ENCODE results near the gene ACTR3C. TPM values are rescaled to one million over a fixed set of nuclear protein-coding genes. Genes with fewer than 3 reads are reported as not detected.

Gene ACTR3C
- total and polyA plus RNA-seq, 2 donors (not counting 1 experiment from before 2014, with no cell fraction given): 0.09 to 0.50 TPM

DNA sequence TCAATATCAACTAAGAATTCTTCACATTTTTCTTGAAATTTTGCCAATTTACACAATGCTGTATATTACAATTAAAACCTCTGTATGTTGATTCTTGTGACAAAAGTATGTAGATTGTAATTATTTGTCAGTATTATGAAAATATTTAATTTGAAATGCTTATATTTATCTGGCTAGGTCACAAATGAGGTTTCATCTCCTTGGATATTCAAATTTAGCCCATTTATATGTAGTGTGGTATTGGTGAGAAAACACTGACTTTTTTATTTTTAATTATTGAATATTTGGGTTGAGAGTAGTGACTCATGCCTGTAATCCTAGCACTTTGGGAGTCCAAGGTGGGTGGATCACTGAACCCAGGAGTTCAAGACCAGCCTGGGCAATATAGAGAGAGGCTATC lies 21.0 kb upstream of the ACTR3C start:
- Histone ChIP-seq H3K27me3 (ENCODE audit: control insufficient read depth, insufficient read depth, low read length) (peaks cover 33% of the 10 kb centered on the region), H3K4me1 (ENCODE audit: control insufficient read depth, extremely low read depth, insufficient read depth, low read length) (peaks cover 8% of the 10 kb centered on the region), H3K79me2 (ENCODE audit: control insufficient read depth, insufficient read depth, low read length) (no peaks in the 10 kb centered on the region), H3K4me2 (ENCODE audit: extremely low read depth, insufficient read depth, low read length) (no peak overlapping the region), H3K36me3 (ENCODE audit: control insufficient read depth, insufficient read depth, low read length) (no peaks in the 10 kb centered on the region), H3K27ac (ENCODE audit: insufficient read depth, low read length) (no peak overlapping the region), H4K20me1 (ENCODE audit: control insufficient read depth, extremely low read depth, insufficient read depth, low read length) (no peaks in the 10 kb centered on the region), H3K4me3 (replicated peaks in 1 of 4; ENCODE audit: control extremely low read depth in 1 of 4, insufficient read depth in 1 of 4, low read depth in 3 of 4, low read length in 4 of 4) (no peak overlapping the region), H3K9me3 (ENCODE audit: control insufficient read depth, insufficient read depth, low read depth, low read length) (no peaks in the 10 kb centered on the region), H2AFZ (ENCODE audit: low read length) (no peak overlapping the region), H3K9ac (ENCODE audit: insufficient read depth, low read length) (no peak overlapping the region)
- DNase-seq (ENCODE audit: low read depth in 2 of 2): no peak
- TF ChIP-seq, protein P1, sequence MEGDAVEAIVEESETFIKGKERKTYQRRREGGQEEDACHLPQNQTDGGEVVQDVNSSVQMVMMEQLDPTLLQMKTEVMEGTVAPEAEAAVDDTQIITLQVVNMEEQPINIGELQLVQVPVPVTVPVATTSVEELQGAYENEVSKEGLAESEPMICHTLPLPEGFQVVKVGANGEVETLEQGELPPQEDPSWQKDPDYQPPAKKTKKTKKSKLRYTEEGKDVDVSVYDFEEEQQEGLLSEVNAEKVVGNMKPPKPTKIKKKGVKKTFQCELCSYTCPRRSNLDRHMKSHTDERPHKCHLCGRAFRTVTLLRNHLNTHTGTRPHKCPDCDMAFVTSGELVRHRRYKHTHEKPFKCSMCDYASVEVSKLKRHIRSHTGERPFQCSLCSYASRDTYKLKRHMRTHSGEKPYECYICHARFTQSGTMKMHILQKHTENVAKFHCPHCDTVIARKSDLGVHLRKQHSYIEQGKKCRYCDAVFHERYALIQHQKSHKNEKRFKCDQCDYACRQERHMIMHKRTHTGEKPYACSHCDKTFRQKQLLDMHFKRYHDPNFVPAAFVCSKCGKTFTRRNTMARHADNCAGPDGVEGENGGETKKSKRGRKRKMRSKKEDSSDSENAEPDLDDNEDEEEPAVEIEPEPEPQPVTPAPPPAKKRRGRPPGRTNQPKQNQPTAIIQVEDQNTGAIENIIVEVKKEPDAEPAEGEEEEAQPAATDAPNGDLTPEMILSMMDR (conservative IDR thresholded peaks at IDR 0.05 in 1 of 2, IDR thresholded peaks at IDR 0.05 in 1 of 2; ENCODE audit: low read depth in 1 of 2, low read length in 2 of 2): no peak
- TF ChIP-seq EZH2 (IDR thresholded peaks at IDR 0.05; ENCODE audit: low read length, missing control alignments): no peak

DNA sequence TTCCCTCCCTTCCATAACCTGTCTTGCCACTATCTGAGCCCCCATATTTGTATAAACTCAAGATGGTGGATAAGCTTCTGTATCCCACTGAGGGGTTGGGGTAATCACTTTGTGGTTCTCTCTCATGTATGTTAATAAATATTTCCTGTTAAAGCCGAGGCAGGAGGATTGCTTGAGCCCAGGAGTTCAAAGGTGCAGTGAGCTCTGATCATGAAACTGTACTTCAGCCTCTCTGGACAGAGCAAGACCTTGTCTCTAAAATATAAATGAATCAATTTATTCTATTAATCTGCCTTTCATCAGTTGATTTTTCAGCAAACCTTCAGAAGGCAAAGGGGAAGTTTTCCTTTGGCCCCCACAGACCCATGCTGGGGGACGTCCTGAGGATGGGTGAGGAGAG lies 19.9 kb upstream of the ACTR3C start:
- Histone ChIP-seq H3K27me3 (ENCODE audit: control insufficient read depth, insufficient read depth, low read length) (peaks cover 33% of the 10 kb centered on the region), H3K27ac (ENCODE audit: insufficient read depth, low read length) (no peak overlapping the region), H3K9me3 (ENCODE audit: control insufficient read depth, insufficient read depth, low read depth, low read length) (no peaks in the 10 kb centered on the region), H3K4me3 (replicated peaks in 1 of 4; ENCODE audit: control extremely low read depth in 1 of 4, insufficient read depth in 1 of 4, low read depth in 3 of 4, low read length in 4 of 4) (no peak overlapping the region), H3K36me3 (ENCODE audit: control insufficient read depth, insufficient read depth, low read length) (no peaks in the 10 kb centered on the region), H3K4me2 (ENCODE audit: extremely low read depth, insufficient read depth, low read length) (no peak overlapping the region), H3K4me1 (ENCODE audit: control insufficient read depth, extremely low read depth, insufficient read depth, low read length) (peaks cover 8% of the 10 kb centered on the region), H4K20me1 (ENCODE audit: control insufficient read depth, extremely low read depth, insufficient read depth, low read length) (no peaks in the 10 kb centered on the region), H3K9ac (ENCODE audit: insufficient read depth, low read length) (no peak overlapping the region), H3K79me2 (ENCODE audit: control insufficient read depth, insufficient read depth, low read length) (no peaks in the 10 kb centered on the region), H2AFZ (ENCODE audit: low read length) (no peak overlapping the region)
- no peak for DNase-seq (ENCODE audit: low read depth in 2 of 2)
- no peak for TF ChIP-seq EZH2 (IDR thresholded peaks at IDR 0.05; ENCODE audit: low read length, missing control alignments)
- TF ChIP-seq, protein P1 (conservative IDR thresholded peaks at IDR 0.05 in 1 of 2, IDR thresholded peaks at IDR 0.05 in 1 of 2; ENCODE audit: low read depth in 1 of 2, low read length in 2 of 2): no peak

DNA sequence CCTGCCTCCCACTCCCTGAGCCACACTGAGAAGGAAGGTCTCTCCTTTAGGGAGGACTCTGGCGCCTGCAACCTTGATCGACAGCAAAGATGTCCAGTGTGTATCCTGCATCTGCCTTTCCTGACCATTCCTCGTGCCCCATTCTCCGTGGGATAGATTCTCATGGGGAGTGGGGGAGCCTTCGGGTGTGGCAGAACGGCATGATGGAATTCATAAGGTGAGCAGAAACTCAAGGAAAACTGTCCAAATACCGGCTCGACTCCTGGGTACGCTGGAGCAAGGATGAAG lies 18.7 kb upstream of the ACTR3C start:
- no peak for TF ChIP-seq EZH2 (IDR thresholded peaks at IDR 0.05; ENCODE audit: low read length, missing control alignments)
- TF ChIP-seq, protein P1 (conservative IDR thresholded peaks at IDR 0.05 in 1 of 2, IDR thresholded peaks at IDR 0.05 in 1 of 2; ENCODE audit: low read depth in 1 of 2, low read length in 2 of 2): no peak
- Histone ChIP-seq H3K27me3 (ENCODE audit: control insufficient read depth, insufficient read depth, low read length) (peaks cover 33% of the 10 kb centered on the region), H2AFZ (ENCODE audit: low read length) (no peak overlapping the region), H4K20me1 (ENCODE audit: control insufficient read depth, extremely low read depth, insufficient read depth, low read length) (no peaks in the 10 kb centered on the region), H3K4me1 (ENCODE audit: control insufficient read depth, extremely low read depth, insufficient read depth, low read length) (peaks cover 8% of the 10 kb centered on the region), H3K4me2 (ENCODE audit: extremely low read depth, insufficient read depth, low read length) (no peak overlapping the region), H3K79me2 (ENCODE audit: control insufficient read depth, insufficient read depth, low read length) (no peaks in the 10 kb centered on the region), H3K9me3 (ENCODE audit: control insufficient read depth, insufficient read depth, low read depth, low read length) (no peaks in the 10 kb centered on the region), H3K27ac (ENCODE audit: insufficient read depth, low read length) (no peak overlapping the region), H3K9ac (ENCODE audit: insufficient read depth, low read length) (no peak overlapping the region), H3K4me3 (replicated peaks in 1 of 4; ENCODE audit: control extremely low read depth in 1 of 4, insufficient read depth in 1 of 4, low read depth in 3 of 4, low read length in 4 of 4) (peak overlapping the region in 1 of 4 experiments; percentile 38), H3K36me3 (ENCODE audit: control insufficient read depth, insufficient read depth, low read length) (no peaks in the 10 kb centered on the region)
- DNase-seq (ENCODE audit: low read depth in 2 of 2): no peak

Data from fibroblast of lung (primary cell).